ENCODE measurements around the gene SSX7.

SSX7 gene

DNA sequence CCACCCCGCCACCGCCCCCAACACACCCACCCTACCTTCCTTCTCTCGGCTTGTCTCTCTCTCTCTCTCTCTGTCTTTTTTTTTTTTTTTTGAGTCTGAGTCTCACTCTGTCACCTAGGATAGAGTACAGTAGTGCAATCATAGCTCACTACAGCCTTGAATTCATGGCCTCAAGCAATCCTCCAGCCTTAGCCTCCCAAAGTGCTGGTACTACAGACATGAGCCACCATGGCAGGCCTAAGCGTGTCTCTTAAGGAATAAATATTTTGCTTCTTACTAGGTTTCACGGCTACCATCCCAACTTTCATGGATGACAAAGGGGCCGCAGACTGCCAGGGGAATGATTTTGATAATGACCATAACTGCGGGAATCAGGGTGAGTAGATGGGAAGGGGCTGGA is 55.8 kb downstream of the SSX7 start:
- Histone ChIP-seq H3K4me1 (ENCODE audit: insufficient read depth, insufficient read length) (no peaks in the 10 kb centered on the region), H3K9ac (ENCODE audit: insufficient read length, low read depth) (no peak overlapping the region), H3K4me3 (ENCODE audit: insufficient read length, low read depth) (no peak overlapping the region), H3K27me3 (ENCODE audit: insufficient read depth, insufficient read length) (no peaks in the 10 kb centered on the region), H3K9me3 (ENCODE audit: insufficient read depth, low read length) (no peaks in the 10 kb centered on the region), H3K36me3 (ENCODE audit: insufficient read depth, insufficient read length, low read length) (no peaks in the 10 kb centered on the region)
- no peak for DNase-seq (ENCODE audit: low read depth, low spot score)
- TF ChIP-seq ZNF274 (IDR thresholded peaks at IDR 0.05; ENCODE audit: low read depth, low read length), result no peak
- TF ChIP-seq YY1 (IDR thresholded peaks at IDR 0.05; ENCODE audit: insufficient read depth, insufficient read length), result no peak
- TF ChIP-seq SUZ12 (IDR thresholded peaks at IDR 0.05; ENCODE audit: extremely low read depth, insufficient read depth, insufficient read length), result no peak

DNA sequence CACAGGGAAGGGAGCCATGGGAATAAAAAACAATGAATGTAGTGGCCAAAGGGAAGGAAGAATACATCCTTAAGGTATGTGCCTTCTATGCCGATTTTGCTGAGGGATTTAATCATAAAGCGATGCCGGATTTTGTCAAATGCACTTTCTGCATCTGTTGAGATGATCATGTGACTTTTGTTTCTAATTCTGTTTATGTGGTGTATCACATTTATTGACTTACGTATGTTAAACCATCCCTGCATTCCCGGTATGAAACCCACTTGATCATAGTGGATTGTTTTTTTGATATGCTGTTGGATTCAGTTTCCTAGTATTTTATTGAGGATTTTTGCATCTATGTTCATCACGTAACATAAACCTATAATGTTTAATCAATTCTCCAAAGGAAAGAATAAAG is 60.0 kb downstream of the SSX7 start:
- no peaks in the 10 kb centered on the region for H3K4me1 ChIP-seq (ENCODE audit: insufficient read depth, insufficient read length)
- DNase-seq (ENCODE audit: low read depth, low spot score), result no peak
- no peaks in the 10 kb centered on the region for H3K9me3 ChIP-seq (ENCODE audit: insufficient read depth, low read length)
- H3K4me3 ChIP-seq (ENCODE audit: insufficient read length, low read depth), result no peak overlapping the region
- H3K36me3 ChIP-seq (ENCODE audit: insufficient read depth, insufficient read length, low read length), result no peaks in the 10 kb centered on the region
- H3K27me3 ChIP-seq (ENCODE audit: insufficient read depth, insufficient read length), result no peaks in the 10 kb centered on the region
- no peak for TF ChIP-seq ZNF274 (IDR thresholded peaks at IDR 0.05; ENCODE audit: low read depth, low read length)
- no peak for TF ChIP-seq YY1 (IDR thresholded peaks at IDR 0.05; ENCODE audit: insufficient read depth, insufficient read length)
- TF ChIP-seq SUZ12 (IDR thresholded peaks at IDR 0.05; ENCODE audit: extremely low read depth, insufficient read depth, insufficient read length), result no peak
- H3K9ac ChIP-seq (ENCODE audit: insufficient read length, low read depth), result no peak overlapping the region
